ENCODE measurements around the gene RFC1.

GRCh38 chr4:39348371-39349315, 17.5 kb downstream of the RFC1 start:
- TF ChIP-seq CTCF (IDR thresholded peaks at IDR 0.05): no peak
- TF ChIP-seq POLR2A (IDR thresholded peaks at IDR 0.05): no peak

All from uterus (tissue), 2 donors.